ENCODE results near the gene TIPARP.

TIPARP gene

DNA sequence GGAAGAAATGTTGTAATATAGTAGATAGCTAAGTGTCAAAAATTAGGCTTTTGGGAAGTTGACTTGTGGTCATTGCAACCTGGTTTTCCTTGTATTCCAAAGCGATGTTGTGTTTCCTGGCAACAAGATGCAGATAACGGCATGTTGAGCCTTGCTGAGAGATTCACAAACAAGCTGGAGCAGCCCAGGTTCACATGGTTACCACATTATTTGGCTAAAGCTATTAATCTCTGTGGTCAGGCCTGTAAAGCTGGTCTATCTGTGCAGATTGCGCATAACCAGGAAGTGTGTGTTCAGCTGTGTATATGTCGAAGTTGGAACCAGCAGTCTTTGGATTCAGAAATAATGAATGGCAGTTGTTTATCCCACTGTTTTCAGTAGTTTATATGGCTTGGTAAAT is 6.6 kb downstream of the TIPARP start:
- H3K18ac ChIP-seq (ENCODE audit: low read length): no peak overlapping the region
- no peak overlapping the region for H2BK12ac ChIP-seq (ENCODE audit: low read length)
- H4K12ac ChIP-seq (ENCODE audit: low read depth, low read length): no peak overlapping the region
- H3K79me1 ChIP-seq (ENCODE audit: low read length): no peaks in the 10 kb centered on the region
- no peak overlapping the region for H4K91ac ChIP-seq (ENCODE audit: low read depth, low read length)
- no peak overlapping the region for H2BK120ac ChIP-seq (ENCODE audit: insufficient read depth, low read length, poor library complexity)
- H3K79me2 ChIP-seq (ENCODE audit: control insufficient read depth, insufficient read depth, low read length, poor library complexity): peaks cover under 1% of the 10 kb centered on the region
- no peaks in the 10 kb centered on the region for H3K9me3 ChIP-seq (ENCODE audit: insufficient read depth, low read depth, low read length)
- no CpG with 5 or more reads among the region's 4 CpGs for WGBS (ENCODE audit: extremely low coverage, insufficient coverage, insufficient read length)
- H4K8ac ChIP-seq (ENCODE audit: low read depth, low read length): no peak overlapping the region
- H2AFZ ChIP-seq (ENCODE audit: insufficient read depth, low read length, poor library complexity): no peak overlapping the region
- no peak overlapping the region for H3K4ac ChIP-seq (ENCODE audit: low read depth, low read length)
- H3K9ac ChIP-seq (ENCODE audit: low read length): no peak overlapping the region
- H3K14ac ChIP-seq (ENCODE audit: low read length): no peak overlapping the region
- no peak overlapping the region for H2BK5ac ChIP-seq (ENCODE audit: low read depth, low read length, poor library complexity)
- no peak overlapping the region for H3K4me3 ChIP-seq (ENCODE audit: low read depth, low read length)
- H3K27me3 ChIP-seq (ENCODE audit: insufficient read depth, low read length): no peaks in the 10 kb centered on the region
- H3K4me2 ChIP-seq (ENCODE audit: low read length): no peak overlapping the region
- peak; percentile 96 to 99 for DNase-seq
- H2AK5ac ChIP-seq (ENCODE audit: low read length): no peak overlapping the region
- H3K4me1 ChIP-seq (ENCODE audit: control insufficient read depth in 1 of 2, insufficient read depth in 2 of 2, low read length in 2 of 2): no peaks in the 10 kb centered on the region
- H3K27ac ChIP-seq (ENCODE audit: low read depth, low read length): no peak overlapping the region
- H3K23ac ChIP-seq (ENCODE audit: low read length): no peak overlapping the region
- peaks cover 4 to 5% of the 10 kb centered on the region in 2 experiments for H3K36me3 ChIP-seq (ENCODE audit: control insufficient read depth in 1 of 2, insufficient read depth in 2 of 2, low read length in 2 of 2)

DNA sequence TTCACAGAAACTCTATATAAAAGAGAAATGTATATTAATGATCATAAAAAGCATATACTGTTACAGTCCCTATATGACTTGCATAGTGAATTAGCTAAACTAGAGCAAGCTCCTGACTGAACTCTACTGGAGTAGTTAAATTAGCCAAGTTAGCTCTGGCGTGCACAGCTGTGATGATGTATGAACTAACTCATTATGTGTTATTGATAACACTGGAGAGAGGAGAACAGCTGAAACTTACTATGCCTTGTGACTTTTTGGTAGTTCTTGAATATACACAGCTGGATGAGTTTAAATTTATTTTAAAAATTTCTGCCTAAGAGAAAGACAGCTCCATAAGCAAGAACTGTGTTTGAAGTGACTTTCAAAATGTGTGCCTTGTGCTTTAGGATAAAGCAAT is 8.1 kb downstream of the TIPARP start:
- Histone ChIP-seq H3K14ac (ENCODE audit: low read length) (no peak overlapping the region), H3K79me1 (ENCODE audit: low read length) (no peaks in the 10 kb centered on the region), H3K27ac (ENCODE audit: low read depth, low read length) (no peak overlapping the region), H2BK120ac (ENCODE audit: insufficient read depth, low read length, poor library complexity) (no peak overlapping the region), H3K23ac (ENCODE audit: low read length) (no peak overlapping the region), H3K36me3 (ENCODE audit: control insufficient read depth in 1 of 2, insufficient read depth in 2 of 2, low read length in 2 of 2) (peaks cover 4 to 5% of the 10 kb centered on the region in 2 experiments), H3K27me3 (ENCODE audit: insufficient read depth, low read length) (no peaks in the 10 kb centered on the region), H3K79me2 (ENCODE audit: control insufficient read depth, insufficient read depth, low read length, poor library complexity) (no peaks in the 10 kb centered on the region), H3K4me2 (ENCODE audit: low read length) (no peak overlapping the region), H2AFZ (ENCODE audit: insufficient read depth, low read length, poor library complexity) (no peak overlapping the region), H4K8ac (ENCODE audit: low read depth, low read length) (no peak overlapping the region), H2BK12ac (ENCODE audit: low read length) (no peak overlapping the region), H2BK5ac (ENCODE audit: low read depth, low read length, poor library complexity) (no peak overlapping the region), H3K9ac (ENCODE audit: low read length) (no peak overlapping the region), H3K9me3 (ENCODE audit: insufficient read depth, low read depth, low read length) (no peaks in the 10 kb centered on the region), H3K18ac (ENCODE audit: low read length) (no peak overlapping the region), H3K4ac (ENCODE audit: low read depth, low read length) (no peak overlapping the region), H4K12ac (ENCODE audit: low read depth, low read length) (no peak overlapping the region), H2AK5ac (ENCODE audit: low read length) (no peak overlapping the region), H4K91ac (ENCODE audit: low read depth, low read length) (no peak overlapping the region), H3K4me1 (ENCODE audit: control insufficient read depth in 1 of 2, insufficient read depth in 2 of 2, low read length in 2 of 2) (no peaks in the 10 kb centered on the region), H3K4me3 (ENCODE audit: low read depth, low read length) (no peak overlapping the region)
- WGBS (ENCODE audit: extremely low coverage, insufficient coverage, insufficient read length): no CpG with 5 or more reads among the region's 1 CpG
- no peak for DNase-seq

DNA sequence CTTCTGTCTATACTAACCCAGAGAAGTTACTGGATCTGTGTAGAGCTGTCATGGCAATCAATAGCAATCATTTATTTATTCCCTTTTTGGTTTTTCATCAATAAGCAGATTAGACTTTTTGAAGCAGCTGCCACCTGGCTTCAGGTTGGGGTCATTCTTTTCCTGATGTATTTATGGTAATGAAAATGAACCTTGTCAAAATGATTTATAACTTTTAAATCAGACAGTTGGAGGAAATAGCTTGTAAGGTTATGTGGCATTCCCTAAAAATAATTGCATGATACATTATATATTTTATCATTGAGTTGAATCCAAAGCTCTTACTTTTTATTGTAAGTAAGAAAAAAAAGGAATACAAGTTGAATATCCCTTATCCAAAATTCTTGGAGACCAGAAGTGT is 8.6 kb downstream of the TIPARP start:
- no peak overlapping the region for H3K4me2 ChIP-seq (ENCODE audit: low read length)
- H3K36me3 ChIP-seq (ENCODE audit: control insufficient read depth in 1 of 2, insufficient read depth in 2 of 2, low read length in 2 of 2): peaks cover 3% of the 10 kb centered on the region in 2 experiments
- H3K79me2 ChIP-seq (ENCODE audit: control insufficient read depth, insufficient read depth, low read length, poor library complexity): no peaks in the 10 kb centered on the region
- H2BK12ac ChIP-seq (ENCODE audit: low read length): no peak overlapping the region
- no peak overlapping the region for H3K4ac ChIP-seq (ENCODE audit: low read depth, low read length)
- no peak overlapping the region for H3K14ac ChIP-seq (ENCODE audit: low read length)
- H2AFZ ChIP-seq (ENCODE audit: insufficient read depth, low read length, poor library complexity): no peak overlapping the region
- no peak overlapping the region for H4K91ac ChIP-seq (ENCODE audit: low read depth, low read length)
- H4K8ac ChIP-seq (ENCODE audit: low read depth, low read length): no peak overlapping the region
- H3K9ac ChIP-seq (ENCODE audit: low read length): no peak overlapping the region
- no peak overlapping the region for H3K27ac ChIP-seq (ENCODE audit: low read depth, low read length)
- H2AK5ac ChIP-seq (ENCODE audit: low read length): no peak overlapping the region
- no peak overlapping the region for H3K23ac ChIP-seq (ENCODE audit: low read length)
- H2BK5ac ChIP-seq (ENCODE audit: low read depth, low read length, poor library complexity): no peak overlapping the region
- DNase-seq: no peak
- no peak overlapping the region for H2BK120ac ChIP-seq (ENCODE audit: insufficient read depth, low read length, poor library complexity)
- H4K12ac ChIP-seq (ENCODE audit: low read depth, low read length): no peak overlapping the region
- no peaks in the 10 kb centered on the region for H3K9me3 ChIP-seq (ENCODE audit: insufficient read depth, low read depth, low read length)
- H3K4me3 ChIP-seq (ENCODE audit: low read depth, low read length): no peak overlapping the region
- H3K18ac ChIP-seq (ENCODE audit: low read length): no peak overlapping the region
- H3K4me1 ChIP-seq (ENCODE audit: control insufficient read depth in 1 of 2, insufficient read depth in 2 of 2, low read length in 2 of 2): no peaks in the 10 kb centered on the region
- H3K27me3 ChIP-seq (ENCODE audit: insufficient read depth, low read length): no peaks in the 10 kb centered on the region
- H3K79me1 ChIP-seq (ENCODE audit: low read length): no peaks in the 10 kb centered on the region

DNA sequence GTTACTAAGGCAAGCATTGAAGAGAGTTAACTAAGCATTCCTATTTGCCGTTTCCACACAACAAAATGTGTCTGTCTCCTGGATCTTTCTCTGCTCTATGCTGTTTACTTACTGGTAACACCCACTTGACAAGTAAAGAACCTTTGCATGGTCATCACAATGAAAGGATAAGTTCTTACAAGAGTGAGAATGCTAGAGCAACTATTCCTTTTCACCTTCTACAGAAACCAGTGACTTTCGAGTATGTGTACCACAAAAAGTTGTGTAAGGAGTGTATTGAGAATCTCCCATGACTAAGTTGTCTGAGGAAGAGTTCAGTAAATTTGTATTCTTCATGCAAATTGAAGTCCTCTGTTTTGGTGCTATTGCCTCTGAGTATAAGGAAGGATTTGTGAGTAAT is 10.8 kb downstream of the TIPARP start:
- no peaks in the 10 kb centered on the region for H3K9me3 ChIP-seq (ENCODE audit: insufficient read depth, low read depth, low read length)
- no peak overlapping the region for H3K4me3 ChIP-seq (ENCODE audit: low read depth, low read length)
- DNase-seq: peak in 1 of 2 donors; percentile 41
- H3K27ac ChIP-seq (ENCODE audit: low read depth, low read length): no peak overlapping the region
- H3K14ac ChIP-seq (ENCODE audit: low read length): no peak overlapping the region
- H2BK5ac ChIP-seq (ENCODE audit: low read depth, low read length, poor library complexity): no peak overlapping the region
- no peak overlapping the region for H2BK12ac ChIP-seq (ENCODE audit: low read length)
- H3K27me3 ChIP-seq (ENCODE audit: insufficient read depth, low read length): no peaks in the 10 kb centered on the region
- H2BK120ac ChIP-seq (ENCODE audit: insufficient read depth, low read length, poor library complexity): no peak overlapping the region
- no peak overlapping the region for H2AFZ ChIP-seq (ENCODE audit: insufficient read depth, low read length, poor library complexity)
- H4K12ac ChIP-seq (ENCODE audit: low read depth, low read length): no peak overlapping the region
- H2AK5ac ChIP-seq (ENCODE audit: low read length): no peak overlapping the region
- H3K23ac ChIP-seq (ENCODE audit: low read length): no peak overlapping the region
- H3K9ac ChIP-seq (ENCODE audit: low read length): no peak overlapping the region
- H3K4ac ChIP-seq (ENCODE audit: low read depth, low read length): no peak overlapping the region
- no peak overlapping the region for H3K4me2 ChIP-seq (ENCODE audit: low read length)
- H3K4me1 ChIP-seq (ENCODE audit: control insufficient read depth in 1 of 2, insufficient read depth in 2 of 2, low read length in 2 of 2): no peaks in the 10 kb centered on the region
- peaks cover 2 to 5% of the 10 kb centered on the region in 2 experiments for H3K36me3 ChIP-seq (ENCODE audit: control insufficient read depth in 1 of 2, insufficient read depth in 2 of 2, low read length in 2 of 2)
- no peak overlapping the region for H4K8ac ChIP-seq (ENCODE audit: low read depth, low read length)
- H3K79me1 ChIP-seq (ENCODE audit: low read length): no peaks in the 10 kb centered on the region
- WGBS (ENCODE audit: extremely low coverage, insufficient coverage, insufficient read length): no CpG with 5 or more reads among the region's 2 CpGs
- no peaks in the 10 kb centered on the region for H3K79me2 ChIP-seq (ENCODE audit: control insufficient read depth, insufficient read depth, low read length, poor library complexity)
- no peak overlapping the region for H3K18ac ChIP-seq (ENCODE audit: low read length)
- H4K91ac ChIP-seq (ENCODE audit: low read depth, low read length): no peak overlapping the region

DNA sequence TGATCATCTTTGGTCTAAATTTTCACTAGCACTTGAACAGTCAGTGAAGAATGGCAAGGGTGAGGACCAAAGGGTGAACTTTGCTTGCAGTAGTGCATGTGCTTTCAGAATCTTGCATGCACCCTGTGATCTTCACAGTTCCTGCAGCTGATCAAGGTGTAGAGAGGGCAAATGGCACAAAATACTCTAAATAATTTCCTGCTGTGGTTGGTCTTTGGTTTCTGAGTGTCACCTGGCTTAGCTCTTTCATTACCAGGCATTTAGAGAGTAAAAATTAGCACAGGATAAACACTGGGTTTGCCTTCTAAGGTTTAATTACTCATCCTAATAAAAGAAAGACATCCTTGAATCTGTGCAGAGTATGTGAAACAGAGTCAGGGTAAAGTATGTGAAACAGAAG is 11.4 kb downstream of the TIPARP start:
- Histone ChIP-seq H3K9ac (ENCODE audit: low read length) (no peak overlapping the region), H3K14ac (ENCODE audit: low read length) (no peak overlapping the region), H3K79me1 (ENCODE audit: low read length) (no peaks in the 10 kb centered on the region), H3K27ac (ENCODE audit: low read depth, low read length) (no peak overlapping the region), H3K4me2 (ENCODE audit: low read length) (no peak overlapping the region), H3K9me3 (ENCODE audit: insufficient read depth, low read depth, low read length) (no peaks in the 10 kb centered on the region), H4K12ac (ENCODE audit: low read depth, low read length) (no peak overlapping the region), H2BK120ac (ENCODE audit: insufficient read depth, low read length, poor library complexity) (no peak overlapping the region), H2BK5ac (ENCODE audit: low read depth, low read length, poor library complexity) (no peak overlapping the region), H3K23ac (ENCODE audit: low read length) (no peak overlapping the region), H4K91ac (ENCODE audit: low read depth, low read length) (no peak overlapping the region), H3K4me3 (ENCODE audit: low read depth, low read length) (no peak overlapping the region), H3K27me3 (ENCODE audit: insufficient read depth, low read length) (no peaks in the 10 kb centered on the region), H3K36me3 (ENCODE audit: control insufficient read depth in 1 of 2, insufficient read depth in 2 of 2, low read length in 2 of 2) (peaks cover 2 to 5% of the 10 kb centered on the region in 2 experiments), H2BK12ac (ENCODE audit: low read length) (no peak overlapping the region), H2AK5ac (ENCODE audit: low read length) (no peak overlapping the region), H3K79me2 (ENCODE audit: control insufficient read depth, insufficient read depth, low read length, poor library complexity) (no peaks in the 10 kb centered on the region), H3K18ac (ENCODE audit: low read length) (no peak overlapping the region), H3K4ac (ENCODE audit: low read depth, low read length) (no peak overlapping the region), H2AFZ (ENCODE audit: insufficient read depth, low read length, poor library complexity) (no peak overlapping the region), H3K4me1 (ENCODE audit: control insufficient read depth in 1 of 2, insufficient read depth in 2 of 2, low read length in 2 of 2) (no peaks in the 10 kb centered on the region), H4K8ac (ENCODE audit: low read depth, low read length) (no peak overlapping the region)
- no peak for DNase-seq
